ENCODE results near the gene TFAP2E. TPM values are rescaled to one million over a fixed set of nuclear protein-coding genes. Genes with fewer than 3 reads are reported as not detected.

Gene TFAP2E
- total and polyA plus RNA-seq, 4 donors, result 0.07 to 0.21 (median 0.09) TPM

DNA sequence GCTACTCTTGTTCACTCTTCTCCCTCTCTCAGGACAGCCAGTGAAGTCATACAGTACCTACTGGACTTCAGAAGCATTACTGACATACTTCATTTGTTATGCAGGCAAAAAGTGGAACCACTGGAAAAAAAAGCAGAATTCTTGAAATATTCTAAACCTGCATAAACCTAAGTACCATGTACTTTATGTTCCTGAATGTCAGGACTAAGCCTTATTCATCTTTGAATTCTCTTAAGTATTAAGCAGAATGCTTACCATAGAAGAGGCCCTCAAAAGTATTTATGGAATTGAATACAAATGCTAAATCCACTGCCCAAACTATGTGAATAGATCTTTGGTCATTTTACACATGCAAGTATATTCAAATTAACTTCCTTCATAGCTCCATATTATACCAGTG, 60.4 kb downstream of the TFAP2E start (continued):
- TF ChIP-seq RAD21 (IDR thresholded peaks at IDR 0.05), result no peak
- TF ChIP-seq NR2F2 (IDR thresholded peaks at IDR 0.05), result no peak
- TF ChIP-seq, protein P1, sequence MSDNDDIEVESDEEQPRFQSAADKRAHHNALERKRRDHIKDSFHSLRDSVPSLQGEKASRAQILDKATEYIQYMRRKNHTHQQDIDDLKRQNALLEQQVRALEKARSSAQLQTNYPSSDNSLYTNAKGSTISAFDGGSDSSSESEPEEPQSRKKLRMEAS (IDR thresholded peaks at IDR 0.05), result no peak
- TF ChIP-seq JUND (IDR thresholded peaks at IDR 0.05), result no peak
- TF ChIP-seq, protein P2, sequence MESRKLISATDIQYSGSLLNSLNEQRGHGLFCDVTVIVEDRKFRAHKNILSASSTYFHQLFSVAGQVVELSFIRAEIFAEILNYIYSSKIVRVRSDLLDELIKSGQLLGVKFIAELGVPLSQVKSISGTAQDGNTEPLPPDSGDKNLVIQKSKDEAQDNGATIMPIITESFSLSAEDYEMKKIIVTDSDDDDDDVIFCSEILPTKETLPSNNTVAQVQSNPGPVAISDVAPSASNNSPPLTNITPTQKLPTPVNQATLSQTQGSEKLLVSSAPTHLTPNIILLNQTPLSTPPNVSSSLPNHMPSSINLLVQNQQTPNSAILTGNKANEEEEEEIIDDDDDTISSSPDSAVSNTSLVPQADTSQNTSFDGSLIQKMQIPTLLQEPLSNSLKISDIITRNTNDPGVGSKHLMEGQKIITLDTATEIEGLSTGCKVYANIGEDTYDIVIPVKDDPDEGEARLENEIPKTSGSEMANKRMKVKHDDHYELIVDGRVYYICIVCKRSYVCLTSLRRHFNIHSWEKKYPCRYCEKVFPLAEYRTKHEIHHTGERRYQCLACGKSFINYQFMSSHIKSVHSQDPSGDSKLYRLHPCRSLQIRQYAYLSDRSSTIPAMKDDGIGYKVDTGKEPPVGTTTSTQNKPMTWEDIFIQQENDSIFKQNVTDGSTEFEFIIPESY (IDR thresholded peaks at IDR 0.05), result no peak
- TF ChIP-seq YY1 (IDR thresholded peaks at IDR 0.05), result no peak
- TF ChIP-seq, protein P3, sequence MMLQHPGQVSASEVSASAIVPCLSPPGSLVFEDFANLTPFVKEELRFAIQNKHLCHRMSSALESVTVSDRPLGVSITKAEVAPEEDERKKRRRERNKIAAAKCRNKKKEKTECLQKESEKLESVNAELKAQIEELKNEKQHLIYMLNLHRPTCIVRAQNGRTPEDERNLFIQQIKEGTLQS (IDR thresholded peaks at IDR 0.05), result no peak

DNA sequence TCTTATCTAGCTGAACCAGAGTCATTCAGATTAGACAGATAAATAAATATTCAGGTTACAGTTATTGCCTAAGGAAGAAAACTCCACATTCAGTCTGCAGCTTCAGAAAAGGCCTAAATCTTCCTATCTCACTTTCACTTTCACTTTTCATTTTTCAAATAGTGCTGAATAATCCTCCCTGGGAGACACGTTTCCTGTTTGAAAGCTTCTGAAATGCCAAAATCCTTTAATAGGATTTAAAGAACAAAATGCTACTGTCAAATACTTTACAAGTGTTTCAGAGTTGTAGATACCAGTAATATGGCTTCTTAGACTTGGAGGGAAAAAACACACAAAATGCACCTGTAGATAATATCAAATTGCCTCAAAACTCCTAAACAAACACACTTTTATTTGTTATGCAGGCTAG, 64.3 kb downstream of the TFAP2E start:
- peak overlapping the region; percentile 54 to 70 (median 58) for H3K4me3 ChIP-seq (ENCODE audit: low read depth in 1 of 3, low read length in 3 of 3)
- DNase-seq (ENCODE audit: low spot score), result no peak

DNA sequence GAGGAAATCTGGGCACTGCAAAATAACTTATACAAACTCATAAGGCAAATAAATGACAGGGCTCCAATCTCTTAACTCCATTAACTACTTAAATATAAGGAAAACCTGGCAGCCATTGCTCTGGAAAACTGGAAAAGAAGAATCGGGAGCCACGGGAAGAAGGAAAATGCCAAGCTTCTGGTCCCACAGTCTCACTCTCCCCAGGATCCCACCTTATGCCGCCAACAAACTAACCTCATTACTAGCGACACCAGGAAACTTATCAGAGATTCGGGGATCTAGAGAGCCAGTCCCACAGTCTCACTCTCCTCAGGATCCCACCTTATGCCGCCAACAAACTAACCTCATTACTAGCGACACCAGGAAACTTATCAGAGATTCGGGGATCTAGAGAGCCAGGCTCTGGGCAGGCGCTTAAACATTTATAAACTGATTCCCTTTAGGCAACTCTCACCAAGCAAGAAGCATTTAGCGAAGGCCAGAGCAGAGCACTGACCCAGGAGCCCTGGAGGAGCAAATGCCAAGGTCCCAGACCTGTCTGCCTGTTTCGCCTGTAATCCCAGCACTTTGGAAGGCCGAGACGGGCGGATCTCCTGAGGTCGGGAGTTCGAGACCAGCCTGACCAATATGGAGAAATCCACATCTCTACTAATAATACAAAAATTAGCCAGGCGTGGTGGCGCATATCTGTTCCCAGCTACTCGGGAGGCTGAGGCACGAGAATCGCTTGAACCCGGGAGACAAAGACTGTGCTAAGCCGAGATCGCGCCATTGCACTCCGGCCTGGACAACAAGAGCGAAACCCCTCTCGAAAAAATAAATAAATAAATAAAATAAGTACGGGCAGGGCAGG, 67.5 kb downstream of the TFAP2E start:
- DNase-seq (ENCODE audit: low spot score), result no peak
- H3K27me3 ChIP-seq (ENCODE audit: control insufficient read depth in 4 of 4, insufficient read depth in 4 of 4, low read length in 3 of 4), result peaks cover 0 to 2% (median 0%) of the 10 kb centered on the region in 4 donors
- peak overlapping the region; percentile 85 to 96 for H3K9ac ChIP-seq (ENCODE audit: low read depth in 1 of 2, low read length in 2 of 2)
- H3K36me3 ChIP-seq (ENCODE audit: control insufficient read depth in 4 of 4, insufficient read depth in 3 of 4, low read depth in 1 of 4, low read length in 3 of 4), result peaks cover 0 to 2% (median 0%) of the 10 kb centered on the region in 4 donors
- peaks cover 2 to 42% (median 34%) of the 10 kb centered on the region in 4 donors for H3K4me1 ChIP-seq (ENCODE audit: control insufficient read depth in 4 of 4, insufficient read depth in 4 of 4, low read length in 3 of 4)
- H3K9me3 ChIP-seq (ENCODE audit: control insufficient read depth in 4 of 4, low read length in 3 of 4), result no peaks in the 10 kb centered on the region
- H3K4me3 ChIP-seq (ENCODE audit: low read depth in 1 of 3, low read length in 3 of 3), result peak overlapping the region; percentile 62 to 99 (median 90)
- 10% methylated on average over 29 of the region's 29 CpGs for WGBS
- peak overlapping the region; percentile 72 to 93 for H3K27ac ChIP-seq (ENCODE audit: low read depth in 1 of 2, low read length in 2 of 2)
- TF ChIP-seq JUND (IDR thresholded peaks at IDR 0.05) (no peak), HNF4G (IDR thresholded peaks at IDR 0.05) (no peak), FOXA2 (IDR thresholded peaks at IDR 0.05) (no peak), NR2F2 (IDR thresholded peaks at IDR 0.05) (no peak), SP1 (IDR thresholded peaks at IDR 0.05) (no peak), GABPA (IDR thresholded peaks at IDR 0.05 in 1 of 2, conservative IDR thresholded peaks at IDR 0.05 in 1 of 2) (no peak), FOXA1 (IDR thresholded peaks at IDR 0.05) (no peak), HNF4A (conservative IDR thresholded peaks at IDR 0.05) (no peak), EGR1 (IDR thresholded peaks at IDR 0.05; ENCODE audit: low read depth in 2 of 2) (no peak)
- TF ChIP-seq, protein P4, sequence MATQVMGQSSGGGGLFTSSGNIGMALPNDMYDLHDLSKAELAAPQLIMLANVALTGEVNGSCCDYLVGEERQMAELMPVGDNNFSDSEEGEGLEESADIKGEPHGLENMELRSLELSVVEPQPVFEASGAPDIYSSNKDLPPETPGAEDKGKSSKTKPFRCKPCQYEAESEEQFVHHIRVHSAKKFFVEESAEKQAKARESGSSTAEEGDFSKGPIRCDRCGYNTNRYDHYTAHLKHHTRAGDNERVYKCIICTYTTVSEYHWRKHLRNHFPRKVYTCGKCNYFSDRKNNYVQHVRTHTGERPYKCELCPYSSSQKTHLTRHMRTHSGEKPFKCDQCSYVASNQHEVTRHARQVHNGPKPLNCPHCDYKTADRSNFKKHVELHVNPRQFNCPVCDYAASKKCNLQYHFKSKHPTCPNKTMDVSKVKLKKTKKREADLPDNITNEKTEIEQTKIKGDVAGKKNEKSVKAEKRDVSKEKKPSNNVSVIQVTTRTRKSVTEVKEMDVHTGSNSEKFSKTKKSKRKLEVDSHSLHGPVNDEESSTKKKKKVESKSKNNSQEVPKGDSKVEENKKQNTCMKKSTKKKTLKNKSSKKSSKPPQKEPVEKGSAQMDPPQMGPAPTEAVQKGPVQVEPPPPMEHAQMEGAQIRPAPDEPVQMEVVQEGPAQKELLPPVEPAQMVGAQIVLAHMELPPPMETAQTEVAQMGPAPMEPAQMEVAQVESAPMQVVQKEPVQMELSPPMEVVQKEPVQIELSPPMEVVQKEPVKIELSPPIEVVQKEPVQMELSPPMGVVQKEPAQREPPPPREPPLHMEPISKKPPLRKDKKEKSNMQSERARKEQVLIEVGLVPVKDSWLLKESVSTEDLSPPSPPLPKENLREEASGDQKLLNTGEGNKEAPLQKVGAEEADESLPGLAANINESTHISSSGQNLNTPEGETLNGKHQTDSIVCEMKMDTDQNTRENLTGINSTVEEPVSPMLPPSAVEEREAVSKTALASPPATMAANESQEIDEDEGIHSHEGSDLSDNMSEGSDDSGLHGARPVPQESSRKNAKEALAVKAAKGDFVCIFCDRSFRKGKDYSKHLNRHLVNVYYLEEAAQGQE (IDR thresholded peaks at IDR 0.05), result no peak
- TF ChIP-seq, protein P3 (IDR thresholded peaks at IDR 0.05), result no peak

More for the DNA sequence above, 64.3 kb downstream of the TFAP2E start:
- H3K9ac ChIP-seq (ENCODE audit: low read depth in 1 of 2, low read length in 2 of 2), result peak overlapping the region; percentile 65 to 94
- H3K27ac ChIP-seq (ENCODE audit: low read depth in 1 of 2, low read length in 2 of 2), result peak overlapping the region; percentile 87 to 96
- no peaks in the 10 kb centered on the region for H3K9me3 ChIP-seq (ENCODE audit: control insufficient read depth in 4 of 4, low read length in 3 of 4)
- peaks cover 11 to 27% (median 19%) of the 10 kb centered on the region in 4 donors for H3K36me3 ChIP-seq (ENCODE audit: control insufficient read depth in 4 of 4, insufficient read depth in 3 of 4, low read depth in 1 of 4, low read length in 3 of 4)
- H3K27me3 ChIP-seq (ENCODE audit: control insufficient read depth in 4 of 4, insufficient read depth in 4 of 4, low read length in 3 of 4), result no peaks in the 10 kb centered on the region
- 0% methylated on average over 1 of the region's 1 CpG for WGBS
- peaks cover 2 to 40% (median 33%) of the 10 kb centered on the region in 4 donors for H3K4me1 ChIP-seq (ENCODE audit: control insufficient read depth in 4 of 4, insufficient read depth in 4 of 4, low read length in 3 of 4)
- TF ChIP-seq SP1 (IDR thresholded peaks at IDR 0.05), result peak; percentile 18
- TF ChIP-seq, protein P4 (IDR thresholded peaks at IDR 0.05), result peak; percentile 19
- TF ChIP-seq, protein P3 (IDR thresholded peaks at IDR 0.05), result no peak
- peak in 1 of 2 donors; percentile 33 for TF ChIP-seq GABPA (IDR thresholded peaks at IDR 0.05 in 1 of 2, conservative IDR thresholded peaks at IDR 0.05 in 1 of 2)
